HepG2 (cell line): Measurements from ENCODE around the gene RBM34. TPM values are rescaled to one million over a fixed set of nuclear protein-coding genes. Genes with fewer than 3 reads are reported as not detected.
A peak's percentile ranks its signal among the peaks of the same experiment; 100 is the strongest.

Source experiments
- ETV6 ChIP-seq: sonication (generic); formaldehyde crosslinking; conservative IDR thresholded peaks from 2 replicates; pipeline ENCODE4 v1.4.0; 2020; ENCODE audit warnings: missing genetic modification reagents
- FOXA1 ChIP-seq, 2 experiments: fragments of 450-650 bp in 1 of 2; sonication (generic) in 1 of 2; formaldehyde crosslinking in 1 of 2; IDR thresholded peaks; 2 replicates each; pipeline versions ENCODE4 v1.4.0 to v1.6.1; 2016 to 2020; ENCODE audit warnings: missing genetic modification reagents in 1 of 2
- HMG20A ChIP-seq: IDR thresholded peaks from 2 replicates; pipeline ENCODE4 v1.6.1; 2016; ENCODE audit warnings: borderline replicate concordance
- HNRNPUL1 ChIP-seq: fragments of 200-400 bp; formaldehyde crosslinking; IDR thresholded peaks from 2 replicates; pipeline ENCODE4 v1.6.1; 2017; ENCODE audit warnings: low read depth, mild to moderate bottlenecking, low read length, moderate library complexity
- KLF12 ChIP-seq: sonication (generic); formaldehyde crosslinking; IDR thresholded peaks from 2 replicates; pipeline ENCODE4 v1.4.0; 2020; ENCODE audit warnings: missing genetic modification reagents, borderline replicate concordance
- NFIC ChIP-seq: IDR thresholded peaks from 2 replicates; pipeline ENCODE4 v1.6.1; 2012; ENCODE audit warnings: mild to moderate bottlenecking, low read length, inconsistent platforms
- POGZ ChIP-seq: sonication (generic); formaldehyde crosslinking; IDR thresholded peaks from 2 replicates; pipeline ENCODE4 v1.4.0; 2020; ENCODE audit warnings: mild to moderate bottlenecking, missing genetic modification reagents
- RBM39 ChIP-seq: fragments of 200-400 bp; formaldehyde crosslinking; IDR thresholded peaks from one replicate; pipeline ENCODE4 v1.6.1; 2018; ENCODE audit warnings: antibody characterized with exemption, mild to moderate bottlenecking, low read depth, low read length; ENCODE audit not compliant: poor library complexity, severe bottlenecking
- SIX4 ChIP-seq: sonication (generic); formaldehyde crosslinking; IDR thresholded peaks from 2 replicates; pipeline ENCODE4 v1.4.0; 2020; ENCODE audit warnings: missing genetic modification reagents
- SNAI1 ChIP-seq: sonication (generic); formaldehyde crosslinking; IDR thresholded peaks from 2 replicates; pipeline ENCODE4 v1.5.0; 2020; ENCODE audit warnings: mild to moderate bottlenecking, missing genetic modification reagents, borderline replicate concordance
- ZBTB7B ChIP-seq: sonication (generic); formaldehyde crosslinking; IDR thresholded peaks from 2 replicates; pipeline ENCODE4 v1.4.0; 2020; ENCODE audit warnings: missing genetic modification reagents
- ZNF530 ChIP-seq: sonication (generic); formaldehyde crosslinking; IDR thresholded peaks from 2 replicates; pipeline ENCODE4 v1.5.0; 2020; ENCODE audit warnings: low read depth, mild to moderate bottlenecking, missing genetic modification reagents
- ZNF766 ChIP-seq: sonication (generic); formaldehyde crosslinking; IDR thresholded peaks from 2 replicates; pipeline ENCODE4 v1.5.0; 2020; ENCODE audit warnings: missing genetic modification reagents, borderline replicate concordance
- polyA plus RNA-seq, 8 experiments: library from polyadenylated mRNA; depleted of rRNA in 3 of 8; stranded (reverse) in 7 of 8; unstranded in 1 of 8; fragments of >200 nt; fragmentation: Illumina TruSeq in 4 of 8; extraction: Trizol in 4 of 8; gene quantifications; 2 replicates each; pipeline versions ENCODE4 v1.2.1 to v1.2.3, GENCODE V29; 2011 to 2016; ENCODE audit warnings: low read depth in 4 of 8, missing spikeins in 1 of 8, mixed read lengths in 1 of 8; ENCODE audit not compliant: insufficient read depth in 1 of 8
- total RNA-seq, 5 experiments: library from RNA; depleted of rRNA; stranded (reverse); fragments of >200 nt; fragmentation: Illumina TruSeq; extraction: Trizol; gene quantifications; 2 replicates each; pipeline ENCODE4 v1.2.3, GENCODE V29; 2016; ENCODE audit warnings: low read depth in 1 of 5
- TF ChIP-seq, protein P1 (sequence below): sonication (generic); formaldehyde crosslinking; IDR thresholded peaks from 2 replicates; pipeline ENCODE4 v1.4.0; 2020; ENCODE audit warnings: missing genetic modification reagents
- TF ChIP-seq, protein P2 (sequence below): sonication (generic); formaldehyde crosslinking; IDR thresholded peaks from 2 replicates; pipeline ENCODE4 v1.8.1; 2023; ENCODE audit warnings: mild to moderate bottlenecking, missing genetic modification reagents
- TF ChIP-seq, protein P3 (sequence below): sonication (generic); formaldehyde crosslinking; IDR thresholded peaks from one replicate; pipeline ENCODE4 v1.5.1; 2020; ENCODE audit warnings: mild to moderate bottlenecking, missing genetic modification reagents; ENCODE audit errors: not compliant biosample characterization

RBM34 gene
- total and polyA plus RNA-seq, 2 of the 13 experiments (the other 11 are each of a cell fraction or from before 2014, with no cell fraction given) = 34.7 to 73.0 TPM

DNA sequence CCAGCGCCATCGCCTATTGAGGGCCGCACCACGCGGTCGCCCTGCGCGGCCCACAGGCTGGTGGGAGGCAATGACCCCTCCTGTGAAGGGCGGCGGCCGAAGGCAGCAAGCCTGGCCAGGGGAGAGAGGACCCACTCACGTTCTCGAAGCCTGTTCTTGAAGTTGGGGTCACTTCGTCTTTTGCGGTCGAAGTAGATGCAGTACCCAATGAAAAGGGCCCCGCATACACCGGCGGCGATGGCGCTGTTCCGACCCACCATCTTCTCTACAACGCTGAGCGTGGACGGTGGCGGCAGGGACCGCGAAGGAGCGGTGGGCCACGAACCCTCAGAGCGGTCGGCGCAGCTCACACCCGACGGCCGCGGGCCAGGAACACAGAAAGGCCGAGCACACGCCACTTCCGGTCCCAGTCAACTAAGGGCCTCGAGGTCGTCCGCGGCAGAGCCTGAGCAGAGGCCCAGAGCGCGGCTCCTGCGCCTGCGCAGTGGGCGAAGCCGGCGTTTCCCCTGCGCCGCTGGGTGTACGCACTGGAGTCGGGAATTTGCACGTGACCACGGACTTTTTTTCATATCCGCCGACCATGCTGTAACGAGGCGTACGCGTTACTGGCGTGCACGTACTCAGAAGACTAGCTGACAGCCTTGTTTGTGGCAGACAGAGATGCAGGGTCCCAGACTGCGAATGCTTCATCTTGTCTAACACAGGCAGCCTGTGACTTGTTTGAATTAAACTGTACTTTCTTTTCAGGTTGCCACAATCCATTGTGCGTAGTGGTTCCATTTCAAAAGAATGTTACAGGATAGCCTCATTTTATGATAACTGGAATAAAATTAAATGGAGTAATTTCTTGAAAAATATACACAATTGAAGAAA lies 32.4 kb downstream of the RBM34 start, which contains the start of gene TOMM20 (continued):
- peak; percentile 79 for TF ChIP-seq POGZ (CRISPR knock-in tag)
- TF ChIP-seq, protein P1, sequence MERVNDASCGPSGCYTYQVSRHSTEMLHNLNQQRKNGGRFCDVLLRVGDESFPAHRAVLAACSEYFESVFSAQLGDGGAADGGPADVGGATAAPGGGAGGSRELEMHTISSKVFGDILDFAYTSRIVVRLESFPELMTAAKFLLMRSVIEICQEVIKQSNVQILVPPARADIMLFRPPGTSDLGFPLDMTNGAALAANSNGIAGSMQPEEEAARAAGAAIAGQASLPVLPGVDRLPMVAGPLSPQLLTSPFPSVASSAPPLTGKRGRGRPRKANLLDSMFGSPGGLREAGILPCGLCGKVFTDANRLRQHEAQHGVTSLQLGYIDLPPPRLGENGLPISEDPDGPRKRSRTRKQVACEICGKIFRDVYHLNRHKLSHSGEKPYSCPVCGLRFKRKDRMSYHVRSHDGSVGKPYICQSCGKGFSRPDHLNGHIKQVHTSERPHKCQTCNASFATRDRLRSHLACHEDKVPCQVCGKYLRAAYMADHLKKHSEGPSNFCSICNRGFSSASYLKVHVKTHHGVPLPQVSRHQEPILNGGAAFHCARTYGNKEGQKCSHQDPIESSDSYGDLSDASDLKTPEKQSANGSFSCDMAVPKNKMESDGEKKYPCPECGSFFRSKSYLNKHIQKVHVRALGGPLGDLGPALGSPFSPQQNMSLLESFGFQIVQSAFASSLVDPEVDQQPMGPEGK (CRISPR knock-in tag) = peak; percentile 11; the same call in 1 of the 2 replicates
- no peak; the same call in 1 of the 2 replicates for TF ChIP-seq HMG20A (CRISPR knock-in tag)
- TF ChIP-seq SNAI1 = no peak
- TF ChIP-seq ZNF766 = peak; percentile 86; the same call in 1 of the 2 replicates
- TF ChIP-seq KLF12 (CRISPR knock-in tag) = no peak
- TF ChIP-seq SIX4 = no peak; the same call in 1 of the 2 replicates
- TF ChIP-seq, protein P2, sequence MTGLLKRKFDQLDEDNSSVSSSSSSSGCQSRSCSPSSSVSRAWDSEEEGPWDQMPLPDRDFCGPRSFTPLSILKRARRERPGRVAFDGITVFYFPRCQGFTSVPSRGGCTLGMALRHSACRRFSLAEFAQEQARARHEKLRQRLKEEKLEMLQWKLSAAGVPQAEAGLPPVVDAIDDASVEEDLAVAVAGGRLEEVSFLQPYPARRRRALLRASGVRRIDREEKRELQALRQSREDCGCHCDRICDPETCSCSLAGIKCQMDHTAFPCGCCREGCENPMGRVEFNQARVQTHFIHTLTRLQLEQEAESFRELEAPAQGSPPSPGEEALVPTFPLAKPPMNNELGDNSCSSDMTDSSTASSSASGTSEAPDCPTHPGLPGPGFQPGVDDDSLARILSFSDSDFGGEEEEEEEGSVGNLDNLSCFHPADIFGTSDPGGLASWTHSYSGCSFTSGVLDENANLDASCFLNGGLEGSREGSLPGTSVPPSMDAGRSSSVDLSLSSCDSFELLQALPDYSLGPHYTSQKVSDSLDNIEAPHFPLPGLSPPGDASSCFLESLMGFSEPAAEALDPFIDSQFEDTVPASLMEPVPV (CRISPR knock-in tag) = peak; percentile 58
- peak; percentile 84 for TF ChIP-seq RBM39
- TF ChIP-seq ZNF530 = no peak
- TF ChIP-seq HNRNPUL1 = no peak; the same call in 1 of the 2 replicates
- no peak for TF ChIP-seq ETV6 (CRISPR knock-in tag)
- no peak for TF ChIP-seq FOXA1 (IDR thresholded peaks at IDR 0.05)
- TF ChIP-seq FOXA1 (CRISPR knock-in tag; IDR thresholded peaks at IDR 0.05) = peak; percentile 54
- TF ChIP-seq, protein P3, sequence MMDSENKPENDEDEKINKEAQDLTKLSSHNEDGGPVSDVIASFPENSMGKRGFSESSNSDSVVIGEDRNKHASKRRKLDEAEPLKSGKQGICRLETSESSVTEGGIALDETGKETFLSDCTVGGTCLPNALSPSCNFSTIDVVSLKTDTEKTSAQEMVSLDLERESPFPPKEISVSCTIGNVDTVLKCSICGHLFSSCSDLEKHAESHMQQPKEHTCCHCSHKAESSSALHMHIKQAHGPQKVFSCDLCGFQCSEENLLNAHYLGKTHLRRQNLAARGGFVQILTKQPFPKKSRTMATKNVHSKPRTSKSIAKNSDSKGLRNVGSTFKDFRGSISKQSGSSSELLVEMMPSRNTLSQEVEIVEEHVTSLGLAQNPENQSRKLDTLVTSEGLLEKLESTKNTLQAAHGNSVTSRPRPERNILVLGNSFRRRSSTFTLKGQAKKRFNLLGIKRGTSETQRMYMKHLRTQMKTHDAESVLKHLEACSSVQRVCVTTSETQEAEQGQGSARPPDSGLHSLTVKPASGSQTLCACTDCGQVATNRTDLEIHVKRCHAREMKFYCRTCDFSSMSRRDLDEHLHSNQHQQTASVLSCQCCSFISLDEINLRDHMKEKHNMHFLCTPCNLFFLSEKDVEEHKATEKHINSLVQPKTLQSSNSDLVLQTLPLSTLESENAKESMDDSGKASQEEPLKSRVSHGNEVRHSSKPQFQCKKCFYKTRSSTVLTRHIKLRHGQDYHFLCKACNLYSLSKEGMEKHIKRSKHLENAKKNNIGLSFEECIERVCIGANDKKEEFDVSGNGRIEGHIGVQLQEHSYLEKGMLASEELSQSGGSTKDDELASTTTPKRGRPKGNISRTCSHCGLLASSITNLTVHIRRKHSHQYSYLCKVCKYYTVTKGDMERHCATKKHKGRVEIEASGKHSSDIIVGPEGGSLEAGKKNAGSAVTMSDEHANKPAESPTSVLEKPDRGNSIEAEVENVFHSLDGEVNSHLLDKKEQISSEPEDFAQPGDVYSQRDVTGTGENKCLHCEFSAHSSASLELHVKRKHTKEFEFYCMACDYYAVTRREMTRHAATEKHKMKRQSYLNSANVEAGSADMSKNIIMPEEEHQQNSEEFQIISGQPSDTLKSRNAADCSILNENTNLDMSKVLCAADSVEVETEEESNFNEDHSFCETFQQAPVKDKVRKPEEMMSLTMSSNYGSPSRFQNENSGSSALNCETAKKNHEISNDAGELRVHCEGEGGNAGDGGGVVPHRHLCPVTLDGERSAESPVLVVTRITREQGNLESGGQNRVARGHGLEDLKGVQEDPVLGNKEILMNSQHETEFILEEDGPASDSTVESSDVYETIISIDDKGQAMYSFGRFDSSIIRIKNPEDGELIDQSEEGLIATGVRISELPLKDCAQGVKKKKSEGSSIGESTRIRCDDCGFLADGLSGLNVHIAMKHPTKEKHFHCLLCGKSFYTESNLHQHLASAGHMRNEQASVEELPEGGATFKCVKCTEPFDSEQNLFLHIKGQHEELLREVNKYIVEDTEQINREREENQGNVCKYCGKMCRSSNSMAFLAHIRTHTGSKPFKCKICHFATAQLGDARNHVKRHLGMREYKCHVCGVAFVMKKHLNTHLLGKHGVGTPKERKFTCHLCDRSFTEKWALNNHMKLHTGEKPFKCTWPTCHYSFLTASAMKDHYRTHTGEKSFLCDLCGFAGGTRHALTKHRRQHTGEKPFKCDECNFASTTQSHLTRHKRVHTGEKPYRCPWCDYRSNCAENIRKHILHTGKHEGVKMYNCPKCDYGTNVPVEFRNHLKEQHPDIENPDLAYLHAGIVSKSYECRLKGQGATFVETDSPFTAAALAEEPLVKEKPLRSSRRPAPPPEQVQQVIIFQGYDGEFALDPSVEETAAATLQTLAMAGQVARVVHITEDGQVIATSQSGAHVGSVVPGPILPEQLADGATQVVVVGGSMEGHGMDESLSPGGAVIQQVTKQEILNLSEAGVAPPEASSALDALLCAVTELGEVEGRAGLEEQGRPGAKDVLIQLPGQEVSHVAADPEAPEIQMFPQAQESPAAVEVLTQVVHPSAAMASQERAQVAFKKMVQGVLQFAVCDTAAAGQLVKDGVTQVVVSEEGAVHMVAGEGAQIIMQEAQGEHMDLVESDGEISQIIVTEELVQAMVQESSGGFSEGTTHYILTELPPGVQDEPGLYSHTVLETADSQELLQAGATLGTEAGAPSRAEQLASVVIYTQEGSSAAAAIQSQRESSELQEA (CRISPR knock-in tag) = peak; percentile 77
- 0 out of 2 replicates have a peak, but pooled peaks have one; percentile 30 for TF ChIP-seq NFIC
- no peak for TF ChIP-seq ZBTB7B (CRISPR knock-in tag)
